SU-DHL-6 (cell line): Measurements from ENCODE around the gene SAV1.

Experiments
- H2AFZ ChIP-seq: fragments of 200-600 bp; sonication (generic); 2 replicates; pipeline ENCODE4 v1.6.1; 2014; ENCODE audit warnings: low read depth, mild to moderate bottlenecking, moderate library complexity, mixed read lengths, antibody characterized with exemption, low read length; ENCODE audit not compliant: severe bottlenecking
- H3F3A ChIP-seq: fragments of 200-600 bp; shearing (Covaris generic); 2 replicates; pipeline ENCODE4 v1.6.0; 2016; ENCODE audit warnings: antibody characterized with exemption, mild to moderate bottlenecking; ENCODE audit not compliant: insufficient read depth
- H3K27ac ChIP-seq: fragments of 200-600 bp; sonication (generic); 2 replicates; pipeline ENCODE4 v1.5.1; 2016; ENCODE audit warnings: low read depth, mild to moderate bottlenecking, low read length, moderate library complexity, mixed read lengths
- H3K27me3 ChIP-seq: fragments of 200-600 bp; sonication (generic), shearing (Covaris generic); 2 replicates; pipeline ENCODE4 v1.6.0; 2014; ENCODE audit warnings: mild to moderate bottlenecking, low read length
- H3K36me3 ChIP-seq: fragments of 200-600 bp; sonication (generic); 2 replicates; pipeline ENCODE4 v1.6.1; 2014; ENCODE audit warnings: mild to moderate bottlenecking, low read length, mixed read lengths
- H3K4me2 ChIP-seq: fragments of 300-600, 200-600 bp; shearing (Covaris generic), sonication (generic); 2 replicates; pipeline ENCODE4 v1.6.0; 2014; ENCODE audit warnings: low read length, low read depth, mild to moderate bottlenecking; ENCODE audit not compliant: poor library complexity, severe bottlenecking
- H3K4me3 ChIP-seq: fragments of 200-600 bp; sonication (generic); 2 replicates; pipeline ENCODE4 v1.5.1; 2014; ENCODE audit warnings: antibody characterized with exemption, low read length, mild to moderate bottlenecking, mixed read lengths; ENCODE audit not compliant: insufficient read depth, poor library complexity, severe bottlenecking
- H3K79me2 ChIP-seq: fragments of 200-600 bp; sonication (generic); 2 replicates; pipeline ENCODE4 v1.6.1; 2014; ENCODE audit warnings: mild to moderate bottlenecking, low read length, moderate library complexity; ENCODE audit not compliant: insufficient read depth
- H3K9ac ChIP-seq: fragments of 200-600 bp; sonication (generic); 2 replicates; pipeline ENCODE4 v1.7.0; 2014; ENCODE audit warnings: mild to moderate bottlenecking, low read length
- H3K9me2 ChIP-seq: fragments of 200-600 bp; sonication (generic); replicated peaks from 2 replicates; pipeline ENCODE4 v1.6.1; 2014; ENCODE audit warnings: low read length; ENCODE audit not compliant: insufficient read depth
- H3K9me3 ChIP-seq: fragments of 200-600 bp; sonication (generic); 2 replicates; pipeline ENCODE4 v1.6.1; 2014; ENCODE audit warnings: low read length, mixed read lengths; ENCODE audit not compliant: insufficient read depth
- H4K20me1 ChIP-seq: fragments of 200-600 bp; sonication (generic); 2 replicates; pipeline ENCODE4 v1.6.1; 2014; ENCODE audit warnings: low read depth, mild to moderate bottlenecking, antibody characterized with exemption, low read length, moderate library complexity, mixed read lengths
- EZH2phosphoT487 ChIP-seq: fragments of 200-600 bp; sonication (generic), shearing (Covaris generic); conservative IDR thresholded peaks from 2 replicates; pipeline ENCODE4 v1.6.1; 2018; ENCODE audit warnings: mild to moderate bottlenecking, antibody characterized with exemption, low read length, moderate library complexity, mixed read lengths
- TF ChIP-seq, protein P1 (sequence below): fragments of 200-600 bp; sonication (generic); IDR thresholded peaks from one replicate; pipeline ENCODE4 v1.5.1; 2017; ENCODE audit warnings: antibody characterized with exemption, mild to moderate bottlenecking, low read length, moderate library complexity; ENCODE audit not compliant: insufficient read depth, poor library complexity, severe bottlenecking

The SAV1 gene

DNA sequence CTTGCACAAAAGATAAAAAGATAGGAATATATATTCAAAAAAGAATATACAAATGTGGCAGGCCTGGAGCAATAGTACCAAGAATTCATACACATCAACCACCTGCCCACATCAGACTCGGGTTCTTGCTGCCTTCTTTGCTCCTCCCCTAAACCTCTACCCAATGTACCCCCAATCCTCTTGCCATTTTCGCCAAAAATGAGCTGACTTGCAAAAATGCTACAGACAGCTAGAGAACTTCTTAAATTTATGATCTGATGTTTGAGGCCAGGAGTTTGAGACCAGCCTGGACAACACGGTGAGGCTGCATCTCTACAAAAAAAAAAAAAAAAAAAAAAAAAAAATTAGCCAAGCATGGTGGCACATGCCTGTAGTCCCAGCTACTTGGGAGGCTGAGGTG lies 42.9 kb upstream of the SAV1 start:
- H3F3A ChIP-seq = no peaks in the 10 kb centered on the region
- TF ChIP-seq, protein P1, sequence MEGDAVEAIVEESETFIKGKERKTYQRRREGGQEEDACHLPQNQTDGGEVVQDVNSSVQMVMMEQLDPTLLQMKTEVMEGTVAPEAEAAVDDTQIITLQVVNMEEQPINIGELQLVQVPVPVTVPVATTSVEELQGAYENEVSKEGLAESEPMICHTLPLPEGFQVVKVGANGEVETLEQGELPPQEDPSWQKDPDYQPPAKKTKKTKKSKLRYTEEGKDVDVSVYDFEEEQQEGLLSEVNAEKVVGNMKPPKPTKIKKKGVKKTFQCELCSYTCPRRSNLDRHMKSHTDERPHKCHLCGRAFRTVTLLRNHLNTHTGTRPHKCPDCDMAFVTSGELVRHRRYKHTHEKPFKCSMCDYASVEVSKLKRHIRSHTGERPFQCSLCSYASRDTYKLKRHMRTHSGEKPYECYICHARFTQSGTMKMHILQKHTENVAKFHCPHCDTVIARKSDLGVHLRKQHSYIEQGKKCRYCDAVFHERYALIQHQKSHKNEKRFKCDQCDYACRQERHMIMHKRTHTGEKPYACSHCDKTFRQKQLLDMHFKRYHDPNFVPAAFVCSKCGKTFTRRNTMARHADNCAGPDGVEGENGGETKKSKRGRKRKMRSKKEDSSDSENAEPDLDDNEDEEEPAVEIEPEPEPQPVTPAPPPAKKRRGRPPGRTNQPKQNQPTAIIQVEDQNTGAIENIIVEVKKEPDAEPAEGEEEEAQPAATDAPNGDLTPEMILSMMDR = no peak
- TF ChIP-seq EZH2phosphoT487 = no peak
- H2AFZ ChIP-seq = no peak overlapping the region

DNA sequence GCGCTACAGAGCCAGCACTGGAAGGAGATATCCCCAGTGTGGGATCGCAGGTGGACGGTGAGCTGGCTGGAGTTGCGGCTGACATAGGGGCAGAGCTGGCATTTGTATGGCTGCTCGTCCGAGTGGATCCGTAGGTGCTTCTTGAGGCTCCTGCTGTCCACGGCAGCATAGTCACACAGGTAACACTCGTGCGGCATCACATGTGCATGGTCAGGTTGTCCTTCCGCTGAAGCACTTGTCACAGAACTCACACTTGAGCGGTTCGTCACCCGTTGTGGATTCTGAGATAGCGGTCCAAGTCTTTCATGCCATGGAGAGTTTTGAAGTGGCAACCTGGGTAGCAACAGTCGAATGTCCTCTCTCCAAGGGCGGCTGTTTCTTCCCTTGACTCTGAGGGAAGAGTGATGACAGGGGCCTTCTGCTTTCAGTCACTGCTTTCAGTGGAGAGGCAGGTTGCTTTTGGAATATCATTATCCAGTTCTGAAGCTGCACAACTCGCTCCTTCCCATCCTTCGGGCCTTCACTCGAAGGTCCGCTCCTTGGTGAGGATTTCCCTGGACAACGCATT lies 37.0 kb upstream of the SAV1 start:
- H3K27me3 ChIP-seq = no peaks in the 10 kb centered on the region
- H2AFZ ChIP-seq = no peak overlapping the region
- no peak overlapping the region for H3K4me2 ChIP-seq
- no peaks in the 10 kb centered on the region for H3K9me3 ChIP-seq
- no peak overlapping the region for H3K27ac ChIP-seq
- no peaks in the 10 kb centered on the region for H3K79me2 ChIP-seq
- H3K9ac ChIP-seq = no peak overlapping the region
- H3K9me2 ChIP-seq = no peaks in the 10 kb centered on the region
- no peak for TF ChIP-seq EZH2phosphoT487
- TF ChIP-seq, protein P1 = no peak
- no peak overlapping the region for H3K4me3 ChIP-seq
- H4K20me1 ChIP-seq = no peaks in the 10 kb centered on the region
- no peaks in the 10 kb centered on the region for H3K36me3 ChIP-seq
- H3F3A ChIP-seq = no peaks in the 10 kb centered on the region

More for the DNA sequence above, 42.9 kb upstream of the SAV1 start:
- Histone ChIP-seq H4K20me1 (no peaks in the 10 kb centered on the region), H3K36me3 (no peaks in the 10 kb centered on the region), H3K4me3 (no peak overlapping the region), H3K27ac (no peak overlapping the region), H3K79me2 (no peaks in the 10 kb centered on the region), H3K4me2 (no peak overlapping the region), H3K9me2 (no peaks in the 10 kb centered on the region), H3K9ac (no peak overlapping the region), H3K9me3 (no peaks in the 10 kb centered on the region), H3K27me3 (no peaks in the 10 kb centered on the region)

DNA sequence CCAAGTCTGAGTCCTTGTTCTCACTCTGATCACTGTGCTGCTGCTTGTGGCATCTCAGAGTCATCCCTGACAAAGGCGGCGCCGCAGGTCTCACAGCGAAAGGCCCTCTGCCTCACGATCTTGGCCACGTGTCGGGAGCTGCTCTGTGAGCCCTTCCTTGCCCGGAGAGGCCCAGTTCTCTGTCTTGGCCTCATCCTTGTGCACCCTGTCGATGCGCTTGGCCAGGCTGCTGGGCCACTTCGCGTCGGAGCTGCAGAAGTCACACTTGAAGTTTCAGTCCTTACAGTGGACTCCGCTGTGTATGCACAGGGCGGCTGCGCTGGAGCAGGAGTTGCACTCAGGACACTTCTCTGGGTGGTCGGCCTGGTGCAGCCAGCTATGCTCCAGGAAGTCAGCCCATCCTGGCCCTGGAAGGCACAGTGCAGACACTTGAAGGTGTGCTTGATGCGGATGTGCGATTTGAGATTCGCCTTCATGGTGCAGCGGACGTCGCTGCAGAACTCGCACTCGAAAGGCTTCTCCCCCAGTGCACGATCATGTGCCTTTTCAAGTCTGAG lies 36.4 kb upstream of the SAV1 start:
- Histone ChIP-seq H3K36me3 (no peaks in the 10 kb centered on the region), H4K20me1 (no peaks in the 10 kb centered on the region), H3K9ac (no peak overlapping the region), H2AFZ (no peak overlapping the region), H3K9me2 (no peaks in the 10 kb centered on the region), H3K27ac (no peak overlapping the region), H3F3A (no peaks in the 10 kb centered on the region), H3K9me3 (no peaks in the 10 kb centered on the region), H3K4me2 (no peak overlapping the region), H3K4me3 (no peak overlapping the region), H3K79me2 (no peaks in the 10 kb centered on the region), H3K27me3 (no peaks in the 10 kb centered on the region)
- TF ChIP-seq, protein P1 = no peak
- TF ChIP-seq EZH2phosphoT487 = no peak
